SHP77 treated with DMSO at 0.1 percent for 48 hours (cell line): ENCODE data around the gene F2RL3.

ENCODE experiments used
- DNase-seq: peaks from one replicate; lab custom pipeline; 2025; lab: John Stamatoyannopoulos, UW

Gene F2RL3

DNA sequence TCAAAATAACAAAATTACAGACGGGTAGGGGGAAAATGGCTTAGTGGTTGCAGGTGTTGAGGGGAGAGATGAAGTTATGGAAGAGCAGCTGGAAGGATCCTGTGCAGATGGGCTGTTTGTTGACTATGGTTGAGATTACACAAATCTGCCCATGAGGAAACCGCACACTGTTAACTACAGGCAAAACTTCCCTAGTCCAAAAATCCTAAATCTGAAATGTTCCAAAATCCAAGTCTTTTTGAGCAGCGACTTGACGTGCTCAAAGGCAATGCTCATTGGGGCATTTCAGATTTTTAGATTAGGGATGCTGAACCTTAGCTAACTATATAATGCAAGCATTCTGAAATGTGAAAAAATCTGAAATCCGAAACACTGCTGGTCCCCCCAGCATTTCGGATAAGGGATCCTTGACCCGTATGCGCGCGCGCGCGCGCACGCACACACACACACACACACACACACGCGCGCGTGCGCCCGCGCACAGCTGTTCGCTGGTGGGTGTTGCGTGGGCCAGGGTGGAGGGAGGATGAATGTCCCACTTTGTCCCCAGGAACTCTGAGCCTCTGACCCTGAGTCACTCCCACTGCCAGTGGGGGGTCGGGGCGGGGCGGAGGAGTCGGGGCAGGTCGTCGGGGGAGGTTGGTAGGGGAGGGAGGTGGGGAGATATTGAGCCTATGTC lies 6.8 kb downstream of the F2RL3 start:
- peak; percentile 34 for DNase-seq

DNA sequence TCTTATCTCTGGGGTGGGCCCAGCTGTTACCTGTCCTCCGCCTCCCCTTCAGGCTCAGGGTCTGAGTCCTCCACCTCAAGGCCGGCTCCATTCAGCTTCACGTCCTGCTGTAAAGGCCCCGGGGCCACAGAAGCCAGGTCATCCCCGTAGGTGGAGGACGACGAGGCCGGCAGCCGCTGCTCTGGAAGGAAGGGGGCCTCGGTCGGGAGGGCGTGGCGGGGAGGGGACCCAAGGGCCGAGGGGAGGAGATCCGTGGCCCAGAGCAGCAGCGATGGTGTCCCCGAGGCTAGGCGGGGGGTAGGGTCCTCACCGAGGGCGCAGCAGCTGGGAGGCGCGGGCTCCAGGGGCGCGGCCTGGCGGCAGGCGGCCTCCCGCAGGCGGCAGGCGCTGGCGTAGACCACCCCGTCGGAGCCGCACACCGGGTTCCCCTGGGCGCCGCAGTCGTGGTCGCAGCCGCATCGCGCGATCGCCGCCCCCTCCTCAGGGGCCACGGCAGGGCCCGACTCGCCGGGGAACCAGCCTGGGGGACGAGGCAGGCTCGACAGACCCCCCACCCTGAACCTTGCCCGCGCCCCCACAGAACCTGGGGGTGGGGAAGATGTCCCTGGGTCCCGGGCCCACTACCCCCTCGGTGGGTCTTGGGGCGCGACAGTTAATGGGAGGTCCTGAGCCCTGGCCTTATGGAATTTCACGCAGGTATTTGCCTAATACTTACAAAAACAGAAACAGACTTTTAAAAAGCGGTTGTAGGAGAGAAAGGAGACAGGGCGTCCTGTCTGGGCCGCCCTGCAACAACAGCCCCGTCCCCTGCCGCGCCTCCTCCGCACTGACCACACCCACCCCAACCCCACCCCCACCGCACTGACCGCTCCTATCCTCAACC lies 7.6 kb downstream of the F2RL3 start:
- no peak for DNase-seq

DNA sequence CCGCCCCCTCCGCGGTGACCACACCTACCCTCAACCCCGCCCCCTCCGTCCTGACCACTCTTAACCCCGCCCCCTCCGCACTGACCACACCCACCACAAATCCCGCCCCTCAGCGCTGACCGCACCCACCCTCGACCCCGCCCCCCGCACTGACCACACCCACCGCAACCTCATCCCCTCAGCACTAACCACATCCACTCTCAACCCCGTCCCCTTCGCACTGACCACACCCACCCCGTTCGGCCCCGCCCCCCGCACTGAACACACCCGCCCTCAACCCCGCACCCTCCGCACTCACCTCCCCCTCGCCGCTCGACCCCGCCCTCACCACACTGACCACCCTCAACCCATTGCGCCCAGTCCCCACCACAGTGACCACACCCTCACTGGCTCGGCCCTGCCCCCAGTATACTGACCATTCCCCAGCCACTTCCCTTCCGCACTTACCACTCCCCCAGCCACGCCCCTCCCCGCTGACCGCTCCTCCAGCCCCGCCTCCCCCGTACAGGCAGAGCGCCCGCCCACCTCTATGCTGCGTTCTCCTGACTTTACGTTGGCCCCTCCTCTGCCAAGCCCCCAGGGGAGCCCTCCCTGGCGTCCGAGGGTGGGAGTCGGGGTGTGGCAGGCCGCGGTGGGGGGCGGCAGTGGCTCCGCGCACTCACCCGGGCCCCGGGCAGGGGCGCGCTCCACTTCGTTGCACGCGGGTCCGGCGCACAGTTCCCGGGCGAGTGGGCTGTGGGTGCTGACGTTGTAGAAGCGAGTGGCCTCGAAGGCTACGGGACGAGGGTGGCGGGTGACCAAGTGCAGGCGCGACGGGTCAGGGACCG lies 8.4 kb downstream of the F2RL3 start:
- DNase-seq: peak; percentile 74

DNA sequence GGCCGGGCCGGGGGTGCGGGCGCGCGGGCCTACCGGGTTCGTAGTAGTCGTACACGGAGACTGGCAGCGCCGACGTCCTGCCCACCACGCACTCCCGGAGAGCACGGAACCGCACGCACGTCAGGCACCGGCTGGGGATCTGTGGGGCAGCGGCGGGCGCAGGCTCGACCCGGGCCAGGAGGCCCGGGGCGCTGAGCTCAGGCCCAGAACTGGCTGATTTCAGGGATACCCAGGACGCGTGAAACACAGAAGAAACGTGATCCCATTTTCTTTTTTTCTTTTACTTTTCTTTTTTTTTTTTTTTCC lies 9.0 kb downstream of the F2RL3 start:
- DNase-seq: no peak

DNA sequence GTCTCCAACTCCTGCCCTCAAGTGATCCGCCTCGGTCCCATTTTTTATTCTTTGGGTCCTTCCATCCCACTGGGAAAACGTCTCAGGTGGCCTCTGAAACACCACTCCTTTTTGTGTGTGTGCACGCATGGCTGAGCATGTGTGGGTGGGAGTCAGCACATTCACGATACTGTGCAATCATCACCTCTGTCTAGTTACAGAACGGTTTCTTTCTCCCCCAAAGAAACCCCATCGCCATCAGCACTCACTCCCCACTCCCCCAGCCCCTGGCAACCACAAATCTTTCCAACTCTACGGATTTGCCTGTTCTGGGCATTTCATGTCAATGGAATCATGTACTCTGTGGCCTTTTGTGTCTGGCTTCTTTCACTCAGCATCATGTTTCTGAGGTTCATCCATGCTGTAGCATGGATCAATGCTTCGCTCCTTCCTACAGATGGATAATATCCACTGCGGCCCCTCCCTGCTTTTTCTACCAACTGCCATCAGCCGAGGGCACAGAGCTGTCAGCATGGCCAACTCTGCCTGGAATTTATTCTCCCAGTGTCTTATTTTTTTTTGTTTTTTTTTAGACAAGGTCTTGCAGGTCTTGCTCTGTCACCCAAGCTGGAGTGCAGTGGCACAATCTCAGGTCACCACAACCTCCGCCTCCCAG lies 9.7 kb downstream of the F2RL3 start:
- DNase-seq: no peak

DNA sequence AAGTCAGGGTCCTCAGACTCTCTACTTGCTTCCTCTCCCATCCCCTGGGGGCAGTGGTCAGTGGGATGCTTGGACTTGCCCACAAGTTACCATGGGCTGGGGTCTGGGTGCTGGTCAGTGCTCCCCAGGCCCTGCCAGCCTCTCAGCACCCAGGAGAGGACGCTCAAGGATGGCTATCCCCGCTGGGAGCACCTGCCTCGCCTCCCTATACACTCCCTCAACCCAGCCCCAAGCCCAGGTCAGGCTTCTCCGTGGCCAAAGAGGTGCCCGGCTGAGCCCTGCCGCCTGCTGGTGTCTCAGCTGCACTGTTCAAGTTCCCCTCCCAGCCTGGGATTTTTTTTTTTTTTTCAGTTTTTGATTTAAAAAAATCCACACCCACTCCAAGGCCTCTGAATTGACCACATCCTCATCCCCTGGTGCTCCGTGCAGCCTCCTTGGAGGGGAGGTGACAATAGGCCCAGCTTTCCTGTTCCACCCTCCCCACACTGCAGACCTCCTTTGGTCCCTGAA lies 10.8 kb downstream of the F2RL3 start:
- peak; percentile 70 for DNase-seq

DNA sequence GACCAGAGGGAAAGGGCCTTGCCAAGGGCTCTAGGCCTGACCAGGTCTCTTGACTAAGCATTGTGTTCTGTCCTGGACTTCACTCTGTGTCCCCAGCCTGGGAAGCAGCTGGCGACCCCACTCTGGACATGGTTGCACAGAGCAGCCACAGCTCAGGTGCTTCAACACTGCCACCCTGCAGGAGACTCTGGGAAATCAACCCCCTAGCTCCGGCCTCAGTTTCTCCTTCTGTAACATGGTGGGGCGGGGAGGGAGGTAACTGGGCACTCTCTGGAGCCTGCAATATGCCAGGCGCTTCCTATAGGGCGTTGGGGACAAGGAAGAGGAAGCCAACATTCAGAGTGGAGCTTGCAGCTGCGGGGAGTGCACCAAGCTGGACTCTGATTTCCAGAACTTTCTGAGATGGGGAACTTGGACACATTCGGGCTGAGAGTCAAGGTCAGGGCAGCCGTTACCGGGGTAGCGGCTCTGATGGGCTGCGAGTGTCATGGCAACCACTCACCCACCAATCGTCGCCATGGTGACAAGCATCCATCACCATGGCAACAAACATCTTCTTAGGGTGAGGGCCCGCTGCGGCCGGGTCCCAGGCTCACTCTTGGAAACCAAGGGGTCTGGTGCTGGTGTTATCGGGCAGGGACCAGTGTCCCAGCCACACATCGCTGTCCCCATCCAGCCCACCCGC lies 12.8 kb downstream of the F2RL3 start:
- no peak for DNase-seq

DNA sequence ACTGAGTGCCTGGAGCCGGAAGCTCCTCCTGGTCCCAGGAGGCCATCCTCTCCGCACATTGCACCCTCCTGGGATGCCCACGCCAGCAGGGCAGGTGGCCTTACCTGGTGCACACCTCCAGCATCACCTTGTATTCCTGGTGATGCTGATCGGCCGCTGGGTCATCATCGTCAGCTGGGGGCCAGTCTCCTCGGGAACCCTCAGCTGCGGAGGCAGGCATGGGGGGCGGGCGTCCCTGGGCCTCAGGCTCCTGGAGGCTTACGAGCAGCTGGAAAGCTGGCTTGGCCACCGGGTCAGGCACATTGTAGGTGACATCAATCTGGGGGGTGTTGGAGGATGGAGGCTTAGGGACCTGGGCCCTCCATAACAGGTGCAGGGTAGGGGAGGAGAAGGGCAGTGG lies 13.7 kb downstream of the F2RL3 start:
- DNase-seq: no peak

DNA sequence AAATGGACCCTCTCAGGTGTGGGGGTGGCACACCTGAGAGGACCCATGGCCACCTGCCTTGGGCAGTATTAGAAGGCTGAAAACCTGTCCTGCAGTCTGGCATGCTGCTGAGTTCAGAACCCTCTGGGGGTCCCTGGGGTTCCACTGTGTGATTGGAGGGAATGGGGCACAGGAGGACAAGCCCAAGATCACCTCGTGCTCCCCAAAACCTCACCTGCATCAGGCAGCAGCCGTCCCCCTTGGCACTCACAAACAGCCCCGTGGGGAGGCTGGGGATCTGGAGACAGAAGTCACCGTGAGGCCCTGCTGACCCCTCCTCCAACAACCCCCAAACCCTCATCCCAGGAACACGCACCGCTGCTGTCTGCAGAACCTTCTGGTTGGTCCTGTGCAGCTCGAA lies 14.5 kb downstream of the F2RL3 start:
- DNase-seq: no peak

DNA sequence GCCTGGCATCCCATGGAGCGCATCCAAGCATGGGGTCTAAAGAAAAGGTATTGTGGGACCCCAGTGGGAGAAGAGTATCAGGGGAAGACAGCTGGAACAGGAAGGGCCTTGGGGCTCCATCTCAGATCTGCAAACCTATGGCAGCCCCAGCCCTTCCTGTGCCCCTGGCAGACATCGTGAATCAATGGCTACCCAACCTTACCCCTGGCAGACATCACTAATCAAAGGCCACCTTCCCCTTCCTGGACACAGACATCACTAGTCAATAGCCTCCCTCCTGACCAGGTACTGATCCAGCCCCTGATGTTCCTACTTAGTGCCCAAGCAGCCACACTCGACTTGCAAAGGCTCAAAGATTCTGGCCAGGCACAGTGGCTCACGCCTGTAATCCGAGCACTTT lies 15.8 kb downstream of the F2RL3 start:
- no peak for DNase-seq

DNA sequence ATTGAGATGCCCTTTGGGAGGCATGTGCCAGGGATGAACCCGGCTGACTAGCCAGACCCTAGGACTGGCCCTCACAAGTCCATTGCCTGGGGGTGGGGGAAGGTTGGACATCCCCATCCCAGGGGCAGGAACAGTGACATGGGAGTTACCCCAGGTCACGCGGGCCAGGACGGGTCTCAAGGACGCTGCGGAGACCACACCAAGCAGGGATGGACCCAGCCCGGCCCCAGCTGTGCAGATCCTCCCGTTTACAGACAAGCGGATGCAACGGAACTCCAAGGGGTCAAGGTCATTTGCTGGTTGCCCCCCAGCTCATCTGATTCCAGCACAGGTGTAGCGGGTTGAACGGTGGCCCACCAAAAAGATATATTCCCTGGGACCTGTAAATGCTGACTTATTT lies 20.0 kb downstream of the F2RL3 start:
- DNase-seq: no peak

DNA sequence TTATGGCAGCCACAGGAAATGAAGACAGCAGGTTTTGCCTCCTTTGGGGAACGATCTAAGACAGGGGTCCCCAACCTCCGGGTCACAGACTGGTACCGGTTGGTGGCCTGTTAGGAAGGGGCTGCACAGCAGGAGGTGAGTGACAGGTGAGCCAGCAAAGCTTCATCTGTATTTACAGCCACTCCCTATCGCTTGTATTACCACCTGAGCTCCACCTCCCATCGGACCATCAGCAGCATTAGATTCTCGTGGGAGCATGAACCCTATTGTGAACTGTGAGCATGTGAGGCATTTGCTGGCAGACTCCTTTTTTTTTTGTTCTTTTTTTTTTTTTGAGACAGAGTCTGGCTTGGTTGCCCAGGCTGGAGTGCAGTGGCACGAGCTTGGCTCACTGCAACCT lies 22.2 kb downstream of the F2RL3 start:
- no peak for DNase-seq

DNA sequence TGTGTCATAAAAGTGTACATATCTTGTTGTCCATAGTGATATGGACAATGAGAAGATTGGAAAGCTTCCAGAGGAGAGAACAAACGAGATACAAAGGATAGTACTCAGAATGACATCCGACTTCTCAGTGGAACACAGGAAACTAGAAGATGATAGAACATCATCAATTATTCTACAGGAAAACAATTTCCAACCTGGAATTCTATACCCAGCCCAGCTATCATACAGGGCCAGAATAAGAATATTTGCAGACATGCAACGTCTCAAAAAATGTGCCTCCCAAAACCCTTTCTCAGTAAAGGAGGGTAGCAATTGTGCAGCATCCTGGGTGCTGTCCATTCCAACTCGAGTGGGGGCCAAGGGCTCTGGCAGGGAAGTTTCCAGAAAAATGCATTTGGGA lies 24.0 kb downstream of the F2RL3 start:
- DNase-seq: no peak

DNA sequence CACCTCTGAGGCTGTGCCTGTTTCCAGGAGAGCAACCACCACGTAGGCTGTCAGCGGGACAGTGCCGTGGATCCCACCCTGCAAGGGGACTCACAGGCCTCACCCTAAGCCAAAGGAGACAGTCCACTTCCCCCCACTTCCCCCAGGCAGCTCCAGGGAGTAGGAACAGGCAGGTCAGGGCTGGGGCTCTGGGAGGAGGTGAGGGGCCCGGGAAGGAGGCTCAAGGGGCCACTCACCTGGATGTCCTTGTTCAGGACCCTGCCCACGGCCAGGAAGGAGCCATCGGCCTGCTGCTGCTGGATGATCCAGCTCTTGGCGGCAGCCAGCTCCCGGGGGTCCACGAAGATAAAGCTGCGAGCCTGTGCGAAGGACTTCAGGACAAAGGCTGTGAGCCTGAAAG lies 25.6 kb downstream of the F2RL3 start:
- DNase-seq: no peak

DNA sequence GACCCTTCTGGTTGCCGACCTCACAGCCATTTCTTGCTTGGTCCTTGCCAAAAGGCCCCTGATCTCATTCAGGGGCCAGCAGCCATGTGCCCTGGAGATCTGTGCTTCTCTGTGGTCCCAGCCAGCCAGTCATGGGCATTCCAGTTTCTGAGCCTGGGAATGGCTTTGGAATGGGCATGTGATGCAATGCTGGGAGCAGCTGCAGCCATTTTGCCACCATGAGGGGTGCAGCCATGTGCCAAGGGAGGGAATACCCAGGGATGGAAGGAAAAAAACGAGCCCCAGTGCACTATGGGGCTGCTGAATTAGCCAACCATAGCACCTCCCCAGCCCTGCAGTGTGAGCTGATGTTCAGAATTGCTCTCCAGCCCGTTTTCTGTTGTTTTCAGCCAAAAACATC lies 26.3 kb downstream of the F2RL3 start:
- DNase-seq: no peak

DNA sequence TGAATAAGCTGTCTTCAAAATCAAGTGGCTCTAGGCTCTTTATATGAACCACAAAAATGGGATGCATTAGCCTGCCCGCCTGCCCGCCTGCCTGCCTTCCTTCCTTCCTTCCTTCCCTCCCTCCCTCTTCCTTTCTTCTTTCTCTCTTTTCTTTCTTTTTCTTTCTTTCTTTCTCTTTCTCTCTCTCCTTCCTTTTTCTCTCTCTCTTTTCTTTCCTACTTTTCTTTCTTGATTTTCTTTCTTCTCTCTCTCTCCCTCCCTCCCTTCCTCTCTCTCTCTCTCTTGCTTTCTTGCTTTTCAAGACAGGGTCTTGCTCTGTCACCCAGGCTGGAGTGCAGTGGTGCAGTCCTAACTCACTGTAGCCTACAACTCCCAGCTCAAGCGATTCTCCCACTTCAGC lies 26.9 kb downstream of the F2RL3 start:
- DNase-seq: no peak

DNA sequence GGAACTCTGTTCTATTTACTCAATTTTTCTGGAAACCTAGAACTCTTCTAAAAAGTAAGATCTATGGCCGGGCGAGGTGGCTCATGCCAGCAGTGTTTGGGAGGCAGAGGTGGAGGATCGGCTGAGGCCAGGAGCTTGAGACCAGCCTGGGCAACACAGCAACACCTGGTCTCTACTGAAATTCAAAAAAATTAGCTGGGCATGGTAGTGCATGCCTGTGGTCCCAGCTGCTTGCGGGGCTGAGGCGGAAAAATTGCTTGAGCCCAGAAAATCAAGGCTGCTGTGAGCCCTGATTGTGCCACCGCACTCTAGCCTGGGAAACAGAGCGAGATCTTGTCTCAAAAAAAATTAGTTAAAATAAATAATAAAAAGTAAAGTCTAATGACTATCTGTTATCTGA lies 28.6 kb downstream of the F2RL3 start:
- DNase-seq: no peak

DNA sequence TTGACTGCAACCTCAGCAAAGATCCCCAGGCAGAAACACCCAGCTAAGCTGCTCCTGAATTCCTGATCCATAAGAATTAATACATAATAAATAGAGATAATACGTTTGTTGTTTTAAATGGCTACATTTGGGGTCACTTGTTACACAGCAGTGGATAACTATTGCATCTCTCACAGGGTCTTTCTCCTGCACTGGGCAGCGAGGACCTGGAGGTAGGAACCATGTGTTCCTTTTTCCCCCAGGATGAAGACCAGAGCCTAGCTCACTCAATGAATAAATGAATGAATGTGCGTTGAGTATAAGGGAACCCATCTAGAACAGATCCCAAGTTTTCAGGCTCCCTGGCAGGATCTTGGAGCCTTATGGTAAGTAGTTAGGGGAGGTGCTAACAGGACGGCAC lies 30.7 kb downstream of the F2RL3 start:
- DNase-seq: no peak

DNA sequence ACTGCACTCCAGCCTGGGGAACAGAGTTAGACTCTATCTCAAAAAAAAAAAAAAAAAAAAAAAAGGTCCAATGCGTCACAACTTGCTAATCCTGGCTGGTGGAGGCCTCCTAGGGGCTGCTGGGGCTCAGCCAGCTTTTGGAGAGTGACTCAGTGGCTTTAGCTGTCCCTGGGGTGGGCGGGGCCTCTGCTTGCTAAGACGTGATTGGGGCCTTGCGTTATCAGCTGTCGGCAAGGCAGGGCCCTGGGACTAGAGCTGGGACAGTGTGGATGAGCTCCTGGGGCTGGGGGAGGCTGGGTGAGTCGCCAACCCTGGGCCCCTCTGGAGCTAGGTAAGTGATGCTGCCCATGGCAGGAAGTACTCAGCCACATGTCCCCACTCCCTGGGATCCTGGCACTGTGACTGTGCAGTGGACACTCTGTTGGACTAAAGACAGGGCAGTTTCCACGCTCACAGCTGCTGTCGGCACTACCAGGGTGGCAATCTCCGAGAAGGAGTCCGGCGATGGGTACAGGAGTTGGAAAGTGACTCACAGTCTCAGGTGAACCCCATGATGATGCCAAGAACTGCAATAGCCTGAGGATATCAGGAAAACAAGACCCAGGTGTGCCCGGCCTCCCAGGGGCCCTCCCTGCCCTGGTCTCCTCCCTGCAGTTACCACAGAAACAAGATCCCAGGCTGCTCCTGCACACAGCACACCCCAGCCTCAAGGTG lies 32.2 kb downstream of the F2RL3 start:
- DNase-seq: no peak

DNA sequence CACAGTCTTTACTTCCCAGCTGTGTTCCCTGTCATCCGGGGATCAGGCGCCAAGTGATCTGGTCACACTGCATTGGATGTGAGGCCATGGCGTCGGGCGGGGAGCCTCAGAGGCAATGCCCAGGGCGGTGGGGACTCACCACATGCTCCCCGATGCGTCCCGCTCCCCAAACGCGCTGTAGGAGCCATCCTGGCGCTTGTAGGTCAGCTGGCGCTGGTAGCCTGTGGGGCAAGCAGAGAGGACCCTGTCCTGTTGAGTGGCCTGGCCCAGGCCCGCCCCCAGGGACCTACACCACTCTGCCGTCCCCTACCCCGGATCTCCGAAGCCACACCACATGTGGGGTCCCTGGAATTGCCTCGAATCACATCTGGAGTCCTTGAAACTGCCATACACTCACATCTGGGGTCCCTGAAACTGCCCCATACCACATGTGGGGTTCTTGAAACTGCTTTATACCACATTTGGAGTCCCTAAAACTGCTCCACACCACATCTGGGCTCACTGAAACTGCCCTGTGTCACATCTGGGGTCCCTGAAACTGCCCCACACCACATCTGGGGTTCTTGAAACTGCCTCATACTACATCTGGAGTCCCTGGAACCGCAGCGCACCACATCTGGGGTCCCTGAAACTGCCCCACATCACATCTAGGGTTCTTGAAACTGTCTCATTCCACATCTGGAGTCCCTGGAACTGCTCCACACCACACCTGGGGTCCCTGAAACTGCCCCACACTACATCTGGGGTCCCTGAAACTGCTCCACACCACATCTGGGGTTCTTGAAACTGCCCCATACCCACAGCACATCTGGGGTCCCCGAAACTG lies 33.2 kb downstream of the F2RL3 start:
- DNase-seq: no peak
